Hepatocyte (in vitro differentiated cells): ENCODE results near the gene SMS.

Source experiments
- CTCF ChIP-seq: fragments of 200-600 bp; sonication (generic); IDR thresholded peaks from 2 replicates; pipeline ENCODE4 v1.5.1; 2016; ENCODE audit warnings: antibody characterized with exemption, mild to moderate bottlenecking; ENCODE audit not compliant: poor library complexity
- EZH2 ChIP-seq: fragments of 200-600 bp; sonication (generic); IDR thresholded peaks from 2 replicates; pipeline ENCODE4 v1.6.1; 2016; ENCODE audit warnings: antibody characterized with exemption, mild to moderate bottlenecking, borderline replicate concordance
- EZH2phosphoT487 ChIP-seq: fragments of 200-600 bp; sonication (generic); IDR thresholded peaks from one replicate; pipeline ENCODE4 v1.6.1; 2018; ENCODE audit warnings: antibody characterized with exemption, mild to moderate bottlenecking, low read depth, moderate library complexity; ENCODE audit not compliant: unreplicated experiment, severe bottlenecking

DNA sequence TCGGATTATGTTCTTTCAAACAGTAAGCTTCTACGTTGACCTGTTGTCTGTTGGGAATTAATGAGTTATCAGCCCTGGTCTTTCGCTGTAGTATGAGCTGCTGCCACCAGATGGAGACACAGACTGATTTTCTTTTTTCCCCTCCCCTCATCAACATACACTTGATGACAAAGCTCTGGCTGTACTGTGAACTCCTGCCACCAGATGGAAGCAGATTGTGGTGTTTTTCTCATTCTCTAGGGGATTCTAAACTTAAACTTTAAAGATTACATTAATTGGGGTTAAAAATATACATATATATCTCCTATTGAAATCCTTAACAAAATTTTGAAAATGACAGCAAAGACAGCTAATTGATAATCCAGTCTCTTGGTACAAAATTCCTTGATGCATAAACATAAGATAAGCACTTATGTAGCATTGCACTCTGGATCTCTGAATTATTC lies 44.8 kb downstream of the SMS start:
- peak; percentile 97 for TF ChIP-seq CTCF
- TF ChIP-seq EZH2, result no peak
- TF ChIP-seq EZH2phosphoT487, result no peak
